Fibroblast of gingiva (primary cell): Measurements from ENCODE around the gene TRIP11.
A peak's percentile ranks its signal among the peaks of the same experiment; 100 is the strongest.

Experiments used
- DNase-seq: peaks from one replicate; pipeline ENCODE4 v3.0.0-alpha.2; 2011; ENCODE audit warnings: low read depth

The TRIP11 gene

GRCh38 chr14:92009604-92010003 is 30.3 kb downstream of the TRIP11 start:
- DNase-seq: no peak

GRCh38 chr14:92005019-92005418 is 34.8 kb downstream of the TRIP11 start:
- no peak for DNase-seq

GRCh38 chr14:92004062-92004461 is 35.8 kb downstream of the TRIP11 start:
- DNase-seq: no peak

- no peak for DNase-seq
Measured at GRCh38 chr14:91998667-91999570, 40.9 kb downstream of the TRIP11 start.

GRCh38 chr14:91997492-91997891 is 42.4 kb downstream of the TRIP11 start:
- no peak for DNase-seq

GRCh38 chr14:91996948-91997371 is 42.9 kb downstream of the TRIP11 start:
- peak; percentile 82 for DNase-seq

GRCh38 chr14:91987192-91987591 is 52.7 kb downstream of the TRIP11 start:
- DNase-seq: no peak

GRCh38 chr14:91985521-91986255 is 54.2 kb downstream of the TRIP11 start:
- DNase-seq: peak; percentile 54

- peak; percentile 28 for DNase-seq
Measured at GRCh38 chr14:91985008-91985407, 54.9 kb downstream of the TRIP11 start.

- no peak for DNase-seq
Measured at GRCh38 chr14:91983588-91983987, 56.3 kb downstream of the TRIP11 start.

GRCh38 chr14:91980157-91980556 is 59.7 kb downstream of the TRIP11 start:
- peak; percentile 74 for DNase-seq

GRCh38 chr14:91977884-91978283 is 62.0 kb downstream of the TRIP11 start:
- DNase-seq: no peak

GRCh38 chr14:91975763-91976162 is 64.1 kb downstream of the TRIP11 start:
- DNase-seq: no peak

- DNase-seq: no peak
Measured at GRCh38 chr14:91971188-91971778, 68.6 kb downstream of the TRIP11 start.

GRCh38 chr14:91968280-91968679 is 71.6 kb downstream of the TRIP11 start:
- no peak for DNase-seq

GRCh38 chr14:91964724-91965123 is 75.1 kb downstream of the TRIP11 start:
- no peak for DNase-seq

GRCh38 chr14:91964011-91964410 is 75.8 kb downstream of the TRIP11 start:
- no peak for DNase-seq

GRCh38 chr14:91963465-91963864 is 76.4 kb downstream of the TRIP11 start:
- peak; percentile 78 for DNase-seq

- DNase-seq: no peak
Measured at GRCh38 chr14:91961297-91962220, 78.3 kb downstream of the TRIP11 start.

GRCh38 chr14:91957876-91958313 is 82.0 kb downstream of the TRIP11 start:
- no peak for DNase-seq

GRCh38 chr14:91956616-91957015 is 83.2 kb downstream of the TRIP11 start:
- DNase-seq: no peak

- DNase-seq: no peak
Measured at GRCh38 chr14:91955168-91955567, 84.7 kb downstream of the TRIP11 start.
